ENCODE results near the gene SPARCL1.

SPARCL1 gene

GRCh38 chr4:87541521-87541920, 12.3 kb upstream of the SPARCL1 start:
- no peak for DNase-seq

DNA sequence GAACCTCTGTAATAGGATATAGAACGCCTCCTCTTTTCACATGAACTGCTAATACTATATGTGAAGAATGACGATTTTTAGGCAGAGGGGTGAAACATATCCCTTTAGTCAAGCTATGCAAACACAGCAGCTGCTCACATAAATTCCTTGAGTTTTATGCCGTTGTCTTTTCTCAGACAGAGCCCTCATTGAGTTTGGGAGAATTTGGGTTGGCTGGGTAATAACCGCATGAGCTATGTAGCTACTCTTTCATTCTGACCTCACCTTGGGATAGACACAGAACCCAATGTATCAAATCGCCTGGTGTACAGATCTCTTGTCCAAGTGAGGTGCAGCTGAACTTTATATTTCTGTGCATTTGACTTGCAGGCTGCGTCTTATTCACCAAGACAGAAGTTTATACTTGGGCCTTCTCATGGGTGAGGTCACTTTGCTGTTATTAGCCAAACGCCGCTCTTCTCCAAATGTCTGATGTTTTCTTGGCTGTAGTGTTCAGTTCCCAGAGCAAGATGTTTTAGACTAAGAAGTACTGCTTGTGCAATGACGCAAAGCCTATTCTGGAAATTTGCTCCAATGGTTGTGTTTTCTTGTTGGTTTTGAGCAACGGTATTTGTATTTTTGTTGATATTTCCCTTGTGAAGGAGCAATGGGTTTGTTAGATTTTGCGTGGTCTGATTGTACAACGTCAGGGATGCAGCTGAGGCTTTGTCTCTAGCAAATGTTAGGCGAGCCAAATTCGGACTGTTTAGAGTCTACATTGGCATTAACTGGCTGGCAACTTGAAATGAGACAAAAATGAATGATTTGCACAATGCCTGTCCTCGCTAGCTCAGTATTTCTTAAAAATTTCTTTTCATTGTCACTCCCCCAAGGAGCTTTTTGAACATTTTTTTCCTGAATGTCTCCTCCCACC, 11.2 kb upstream of the SPARCL1 start:
- DNase-seq, result no peak

- DNase-seq, result no peak
Observed at GRCh38 chr4:87532907-87533306, 3.7 kb upstream of the SPARCL1 start.

DNA sequence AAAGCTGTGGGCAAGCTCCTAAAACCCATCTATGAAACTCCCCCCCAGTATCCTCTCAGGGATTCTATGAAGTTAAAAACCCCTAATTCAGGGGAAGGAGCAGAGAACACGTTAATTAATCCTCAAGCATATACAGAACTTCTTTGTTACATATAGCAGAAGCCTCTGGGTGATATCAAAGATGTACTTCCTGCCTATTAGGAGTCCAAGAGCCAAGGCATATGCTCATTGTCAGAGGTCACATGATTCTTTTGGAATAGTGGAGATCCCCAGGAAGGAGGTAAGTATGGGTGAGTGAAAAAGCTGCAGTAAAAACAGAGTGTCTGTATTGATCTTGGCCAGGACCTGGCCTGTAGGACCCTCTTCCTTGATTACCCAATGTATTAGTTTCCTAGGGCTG, 2.9 kb upstream of the SPARCL1 start:
- DNase-seq, result no peak

GRCh38 chr4:87531621-87532020, 2.4 kb upstream of the SPARCL1 start:
- no peak for DNase-seq

- DNase-seq, result no peak
Observed at GRCh38 chr4:87530868-87531267, 1.7 kb upstream of the SPARCL1 start.

DNA sequence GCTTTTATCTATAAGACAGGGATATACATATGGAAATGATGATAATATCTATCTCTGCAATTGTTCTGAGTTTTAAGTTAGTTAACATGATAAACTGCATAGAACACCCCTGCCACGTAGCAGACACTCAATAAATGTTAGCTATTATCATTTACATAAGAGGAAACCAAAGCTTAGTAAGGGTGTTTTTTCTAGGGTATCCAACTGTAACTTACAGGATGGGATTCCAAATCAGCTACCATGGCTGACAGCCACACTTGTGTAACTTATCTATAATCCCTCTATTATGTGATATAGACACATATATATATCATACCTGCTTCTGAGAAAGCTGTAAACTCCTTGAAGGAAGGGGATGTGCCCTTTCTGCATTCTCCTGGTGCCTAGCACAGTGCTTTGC, 1.1 kb upstream of the SPARCL1 start:
- DNase-seq, result no peak

GRCh38 chr4:87527431-87528220, 1.6 kb downstream of the SPARCL1 start:
- no peak for DNase-seq

DNA sequence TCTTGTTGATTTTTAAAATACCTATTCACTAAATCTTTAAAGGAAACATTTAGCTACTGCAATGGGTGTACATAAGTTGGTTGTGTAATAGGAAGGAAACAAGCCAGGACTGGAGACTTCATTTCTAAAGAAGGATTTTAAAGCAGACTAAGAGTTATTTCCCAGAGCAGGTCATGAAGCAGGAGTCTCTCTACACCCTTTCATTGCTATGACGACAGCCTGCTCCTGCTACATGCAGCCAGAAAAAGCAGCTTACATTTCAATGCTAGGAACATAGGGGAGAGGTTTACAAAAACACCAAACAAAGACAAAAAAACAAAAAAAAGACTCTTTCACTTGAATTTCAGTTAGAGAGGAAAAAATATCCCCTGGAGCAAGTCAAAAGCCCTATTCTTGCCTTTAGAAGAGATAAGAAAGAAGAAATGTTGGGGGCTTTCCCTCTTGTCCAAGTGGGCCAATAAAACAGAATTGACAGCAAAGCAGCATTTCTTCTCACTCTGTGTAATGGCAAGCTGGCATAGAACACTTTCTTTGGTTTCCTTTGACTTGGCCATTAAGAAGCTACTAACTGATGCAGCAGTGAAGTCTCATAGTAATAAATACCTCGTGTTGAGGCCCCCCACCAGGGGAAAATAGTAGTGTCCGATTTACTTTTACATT, 3.4 kb downstream of the SPARCL1 start:
- no peak for DNase-seq

- no peak for DNase-seq
Observed at GRCh38 chr4:87524456-87524855, 4.7 kb downstream of the SPARCL1 start.

DNA sequence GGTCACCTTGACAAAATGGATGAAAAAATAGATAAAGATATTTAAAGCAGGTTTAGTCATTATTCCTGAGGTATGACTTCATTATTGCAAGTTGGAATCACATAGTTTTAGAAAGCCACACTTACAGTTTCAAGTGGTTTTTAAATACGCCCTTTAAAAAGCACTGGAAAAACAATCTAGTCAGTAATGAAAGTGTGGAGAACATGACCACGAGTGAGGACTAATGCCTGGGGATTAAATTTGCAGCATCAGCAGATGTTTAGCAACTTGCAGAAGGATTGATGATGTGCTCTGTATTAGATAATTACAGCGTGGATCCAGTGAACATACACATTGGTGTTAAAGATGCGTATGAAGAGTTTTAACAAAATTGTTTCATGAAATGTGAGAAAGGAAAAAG, 5.9 kb downstream of the SPARCL1 start:
- no peak for DNase-seq

GRCh38 chr4:87521757-87522374, 7.3 kb downstream of the SPARCL1 start:
- no peak for DNase-seq

GRCh38 chr4:87521319-87521718, 7.9 kb downstream of the SPARCL1 start:
- no peak for DNase-seq

- no peak for DNase-seq
Observed at GRCh38 chr4:87517621-87518020, 11.6 kb downstream of the SPARCL1 start.

DNA sequence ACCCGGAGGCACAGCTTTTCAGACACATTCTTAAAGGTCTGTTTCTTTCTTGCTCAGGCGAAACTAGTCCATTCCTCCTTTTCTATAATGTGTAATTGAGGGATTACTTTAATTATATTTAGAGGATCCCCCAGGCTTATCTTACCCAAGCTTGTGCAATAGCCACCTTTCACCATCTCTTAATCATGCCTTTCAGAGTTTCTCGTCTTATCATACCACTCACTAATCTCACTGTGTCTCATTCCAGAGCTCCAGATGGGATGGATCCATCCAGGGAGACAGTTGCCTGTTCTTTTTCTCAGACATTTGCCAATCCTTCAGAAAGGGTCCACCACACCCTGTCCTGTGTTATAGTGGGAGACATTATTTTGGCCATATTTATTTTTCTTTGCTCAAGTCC, 12.5 kb downstream of the SPARCL1 start:
- DNase-seq, result no peak

DNA sequence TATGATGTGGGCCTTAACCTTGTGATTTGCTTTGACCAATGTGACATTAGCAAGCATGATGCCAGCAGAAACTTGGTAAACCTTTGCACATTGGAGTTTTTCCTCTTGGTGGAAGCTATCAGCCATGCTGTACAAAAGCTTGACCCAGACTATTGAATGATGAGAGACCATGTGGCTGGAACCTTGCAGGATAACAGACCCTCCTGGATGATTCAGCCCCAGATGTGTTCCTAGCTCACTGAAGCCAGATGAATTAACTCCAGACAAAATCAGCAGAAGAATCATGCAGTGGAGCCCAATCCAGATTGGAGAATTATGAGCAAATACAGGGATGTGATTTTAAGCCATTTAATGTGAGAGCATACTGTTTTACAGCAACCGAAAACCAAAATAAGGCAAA, 16.8 kb downstream of the SPARCL1 start:
- no peak for DNase-seq

DNA sequence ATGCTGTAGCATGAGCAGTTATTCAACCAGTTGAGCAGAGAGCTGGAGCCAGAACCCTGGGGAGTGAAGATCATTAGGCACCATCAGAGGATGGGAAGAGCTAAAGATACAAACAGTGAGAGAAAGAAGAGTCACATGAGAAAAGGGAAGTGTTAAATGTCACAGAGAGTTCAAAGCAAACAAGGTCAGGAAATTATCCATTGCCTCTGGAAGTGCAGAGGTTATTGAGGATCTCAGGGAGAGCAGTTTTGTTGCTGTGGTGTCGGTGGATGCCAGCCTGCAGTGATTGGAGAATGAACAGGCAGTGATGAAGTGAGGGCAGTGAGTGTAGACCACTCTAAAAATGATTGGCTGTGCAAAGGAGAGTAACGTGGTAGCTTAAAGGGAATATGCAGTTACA, 17.7 kb downstream of the SPARCL1 start:
- no peak for DNase-seq

GRCh38 chr4:87510747-87511146, 18.4 kb downstream of the SPARCL1 start:
- DNase-seq, result no peak

DNA sequence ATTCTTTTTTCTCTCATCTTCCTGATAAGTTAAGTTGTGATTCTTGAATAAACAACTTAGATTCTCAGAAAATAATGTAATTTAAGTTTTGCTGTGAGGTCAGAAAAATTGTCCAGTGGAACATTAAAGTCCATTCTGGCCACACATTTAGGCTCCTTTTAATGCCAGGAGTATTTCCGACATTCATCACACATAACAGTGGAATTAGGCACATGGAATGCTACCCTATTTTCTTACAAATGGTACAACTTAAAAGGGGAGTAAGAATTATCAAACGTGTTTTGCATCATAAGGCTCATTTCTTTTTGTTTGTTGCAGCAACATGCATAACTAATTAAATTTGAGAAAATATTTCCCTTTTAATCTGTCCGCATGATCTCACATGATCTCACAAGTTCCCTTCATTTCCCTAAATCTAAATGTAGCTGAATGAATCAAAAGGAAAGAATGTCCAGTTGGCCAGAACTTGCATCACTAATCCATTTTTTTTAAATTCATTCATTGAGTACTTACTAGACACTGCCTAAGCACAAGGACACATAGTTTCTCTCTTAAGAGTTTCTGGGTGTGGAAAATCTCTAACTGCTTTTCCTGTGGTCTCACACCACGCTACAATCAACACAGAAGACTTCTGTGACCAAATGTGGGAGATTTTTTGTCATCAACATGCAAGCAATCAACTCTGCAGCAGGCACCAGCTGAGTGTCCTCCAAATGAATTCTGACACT, 22.0 kb downstream of the SPARCL1 start:
- DNase-seq, result no peak

- DNase-seq, result no peak
Observed at GRCh38 chr4:87505862-87506261, 23.3 kb downstream of the SPARCL1 start.

DNA sequence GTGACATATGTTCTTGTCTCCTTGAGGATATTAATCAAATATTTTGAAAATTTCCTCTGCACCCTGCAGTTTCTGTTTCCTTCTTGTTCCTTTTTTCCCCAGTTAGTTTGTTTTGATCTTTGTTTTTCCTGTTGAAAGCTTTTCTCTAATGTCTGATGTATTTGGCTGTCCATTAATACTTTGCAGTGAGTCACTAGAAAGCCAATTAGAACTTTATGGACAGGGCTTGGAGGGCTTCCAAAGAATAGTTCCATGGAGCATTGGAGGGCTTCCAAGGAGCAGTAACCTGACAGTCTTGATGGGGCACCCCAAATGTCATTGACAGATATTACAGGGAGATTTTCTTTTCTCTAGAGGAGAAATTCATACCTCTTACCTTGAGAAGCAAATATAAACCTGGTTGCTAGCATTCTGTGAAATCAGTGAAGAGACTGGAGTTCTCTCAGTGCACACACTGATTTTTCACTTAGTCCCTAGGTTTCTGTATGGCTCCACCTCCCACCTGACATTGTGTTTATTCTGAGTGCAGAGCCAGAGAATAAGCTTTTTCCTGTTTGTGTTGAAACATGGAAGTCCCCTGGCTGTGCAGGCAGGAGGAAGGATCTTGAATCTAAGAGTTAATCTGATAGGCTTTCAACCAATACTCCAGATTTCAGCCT, 26.5 kb downstream of the SPARCL1 start:
- no peak for DNase-seq

GRCh38 chr4:87500092-87500462, 29.1 kb downstream of the SPARCL1 start:
- no peak for DNase-seq
